ENCODE data around the gene PBX1.

Gene PBX1

DNA sequence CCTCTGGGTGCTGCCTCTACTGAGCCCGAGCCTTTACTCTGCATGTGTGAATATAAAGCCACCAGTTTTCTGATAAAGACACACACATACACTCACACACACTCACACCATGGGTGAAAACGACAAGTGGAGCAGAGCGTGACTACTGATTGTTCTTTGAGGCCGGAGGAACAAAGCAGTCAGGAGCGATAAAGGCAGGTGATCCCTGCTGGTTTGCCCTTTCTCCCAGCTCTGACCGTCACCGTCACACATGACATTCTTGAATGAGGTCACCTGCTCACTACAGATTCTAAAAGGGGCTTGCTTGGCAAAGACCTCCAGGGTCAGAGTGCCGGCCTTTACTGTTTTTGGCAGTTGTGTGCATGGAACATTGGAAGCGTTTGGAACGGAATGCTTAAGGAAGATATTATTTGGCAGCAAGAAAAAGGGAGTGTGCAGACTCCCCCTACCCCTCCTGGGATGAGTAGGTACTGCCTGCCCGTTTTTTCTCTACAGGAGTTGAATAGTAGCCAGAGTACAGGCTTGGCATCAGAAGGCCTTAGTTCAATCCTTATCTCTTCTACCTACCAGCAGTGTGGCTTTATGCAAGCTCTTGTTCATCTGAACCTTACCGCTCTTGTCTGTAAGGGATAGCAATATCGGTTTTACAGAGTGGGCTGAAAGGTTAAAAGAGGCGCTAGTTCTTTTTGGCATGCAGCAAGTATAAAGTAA is 79.7 kb downstream of the PBX1 start:
- Histone ChIP-seq H3K4me2 (ENCODE audit: insufficient read depth, low read length) (no peak overlapping the region), H3K4me3 (ENCODE audit: low read depth in 1 of 2, low read length in 2 of 2) (no peak overlapping the region), H3K27ac (ENCODE audit: low read length) (no peak overlapping the region), H4K20me1 (ENCODE audit: insufficient read depth, low read length) (no peaks in the 10 kb centered on the region), H3K9ac (ENCODE audit: low read depth, low read length) (no peak overlapping the region), H3K9me3 (ENCODE audit: insufficient read depth, low read length, severe bottlenecking) (no peaks in the 10 kb centered on the region), H3K27me3 (ENCODE audit: insufficient read depth, low read length, poor library complexity) (peaks cover 3% of the 10 kb centered on the region), H3K36me3 (ENCODE audit: insufficient read depth, low read length) (no peaks in the 10 kb centered on the region), H3K4me1 (ENCODE audit: insufficient read depth, low read length) (no peaks in the 10 kb centered on the region), H2AFZ (ENCODE audit: low read depth, low read length) (no peak overlapping the region), H3K79me2 (ENCODE audit: insufficient read depth, low read length) (no peaks in the 10 kb centered on the region)
- TF ChIP-seq EZH2 (IDR thresholded peaks at IDR 0.05; ENCODE audit: borderline replicate concordance, low read depth, low read length, severe bottlenecking): no peak
- TF ChIP-seq, protein P1, sequence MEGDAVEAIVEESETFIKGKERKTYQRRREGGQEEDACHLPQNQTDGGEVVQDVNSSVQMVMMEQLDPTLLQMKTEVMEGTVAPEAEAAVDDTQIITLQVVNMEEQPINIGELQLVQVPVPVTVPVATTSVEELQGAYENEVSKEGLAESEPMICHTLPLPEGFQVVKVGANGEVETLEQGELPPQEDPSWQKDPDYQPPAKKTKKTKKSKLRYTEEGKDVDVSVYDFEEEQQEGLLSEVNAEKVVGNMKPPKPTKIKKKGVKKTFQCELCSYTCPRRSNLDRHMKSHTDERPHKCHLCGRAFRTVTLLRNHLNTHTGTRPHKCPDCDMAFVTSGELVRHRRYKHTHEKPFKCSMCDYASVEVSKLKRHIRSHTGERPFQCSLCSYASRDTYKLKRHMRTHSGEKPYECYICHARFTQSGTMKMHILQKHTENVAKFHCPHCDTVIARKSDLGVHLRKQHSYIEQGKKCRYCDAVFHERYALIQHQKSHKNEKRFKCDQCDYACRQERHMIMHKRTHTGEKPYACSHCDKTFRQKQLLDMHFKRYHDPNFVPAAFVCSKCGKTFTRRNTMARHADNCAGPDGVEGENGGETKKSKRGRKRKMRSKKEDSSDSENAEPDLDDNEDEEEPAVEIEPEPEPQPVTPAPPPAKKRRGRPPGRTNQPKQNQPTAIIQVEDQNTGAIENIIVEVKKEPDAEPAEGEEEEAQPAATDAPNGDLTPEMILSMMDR (IDR thresholded peaks at IDR 0.05; ENCODE audit: borderline replicate concordance, extremely low read depth, low read length, poor library complexity, severe bottlenecking): no peak
- ATAC-seq (ENCODE audit: insufficient read depth, low read depth) (no peak), DNase-seq (no peak)

DNA sequence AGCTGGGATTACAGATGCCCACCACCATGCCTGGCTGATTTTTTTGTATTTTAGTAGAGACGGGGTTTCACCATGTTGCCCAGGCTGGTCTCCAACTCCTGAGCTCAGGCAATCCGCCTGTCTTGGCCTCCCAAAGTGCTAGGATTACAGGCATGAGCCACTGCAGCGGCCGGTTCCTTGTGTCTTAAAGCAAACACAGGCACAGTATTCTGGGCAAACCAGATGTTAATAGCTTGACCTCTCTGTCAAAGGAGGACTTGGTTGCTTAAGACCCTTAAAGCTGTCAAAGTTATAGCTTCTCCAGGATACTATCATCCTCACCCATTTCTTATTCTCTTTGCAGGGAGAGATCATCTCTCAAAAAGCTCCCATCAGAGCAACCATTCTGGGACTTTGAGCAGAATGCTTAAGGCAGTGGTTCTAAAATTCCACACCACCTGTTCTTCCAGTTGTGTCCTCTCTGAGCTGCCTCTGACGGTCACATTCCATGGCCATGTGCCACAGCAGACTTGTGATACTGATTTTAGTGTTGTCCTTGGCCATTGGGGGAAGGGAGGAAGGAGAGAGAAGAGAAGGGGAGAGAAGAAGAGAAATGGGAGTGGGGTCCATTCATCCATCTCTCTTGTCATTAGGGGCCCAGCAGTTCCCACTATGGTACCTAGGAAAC is 81.8 kb downstream of the PBX1 start:
- DNase-seq (no peak), ATAC-seq (ENCODE audit: insufficient read depth, low read depth) (no peak)
- Histone ChIP-seq H2AFZ (ENCODE audit: low read depth, low read length) (no peak overlapping the region), H3K36me3 (ENCODE audit: insufficient read depth, low read length) (no peaks in the 10 kb centered on the region), H3K4me2 (ENCODE audit: insufficient read depth, low read length) (no peak overlapping the region), H3K4me1 (ENCODE audit: insufficient read depth, low read length) (no peaks in the 10 kb centered on the region), H3K27ac (ENCODE audit: low read length) (no peak overlapping the region), H3K27me3 (ENCODE audit: insufficient read depth, low read length, poor library complexity) (peaks cover 3% of the 10 kb centered on the region), H3K79me2 (ENCODE audit: insufficient read depth, low read length) (no peaks in the 10 kb centered on the region), H3K9me3 (ENCODE audit: insufficient read depth, low read length, severe bottlenecking) (no peaks in the 10 kb centered on the region), H4K20me1 (ENCODE audit: insufficient read depth, low read length) (no peaks in the 10 kb centered on the region), H3K9ac (ENCODE audit: low read depth, low read length) (no peak overlapping the region), H3K4me3 (ENCODE audit: low read depth in 1 of 2, low read length in 2 of 2) (no peak overlapping the region)
- TF ChIP-seq, protein P1 (IDR thresholded peaks at IDR 0.05; ENCODE audit: borderline replicate concordance, extremely low read depth, low read length, poor library complexity, severe bottlenecking): no peak
- TF ChIP-seq EZH2 (IDR thresholded peaks at IDR 0.05; ENCODE audit: borderline replicate concordance, low read depth, low read length, severe bottlenecking): no peak

DNA sequence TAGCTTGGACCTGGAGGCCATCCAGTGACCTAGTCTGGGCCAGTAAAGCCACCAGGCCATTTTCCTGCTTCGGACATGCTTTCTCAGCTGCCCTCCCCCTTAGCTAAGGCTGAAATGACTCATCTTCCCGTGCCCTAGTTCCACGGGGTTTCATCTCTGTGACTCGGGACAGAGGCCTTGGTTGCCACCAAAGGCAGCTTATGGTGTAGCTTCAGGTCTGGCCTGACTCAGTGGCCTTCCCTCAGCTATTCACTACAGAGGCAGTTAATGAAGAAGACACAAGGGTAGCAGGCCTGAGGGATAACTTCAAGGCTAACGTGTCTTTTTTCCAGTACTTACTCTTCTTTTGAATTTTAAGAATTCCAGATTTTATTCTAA is 82.4 kb downstream of the PBX1 start:
- no peaks in the 10 kb centered on the region for H3K79me2 ChIP-seq (ENCODE audit: insufficient read depth, low read length)
- no peak overlapping the region for H3K9ac ChIP-seq (ENCODE audit: low read depth, low read length)
- ATAC-seq (ENCODE audit: insufficient read depth, low read depth): no peak
- H3K9me3 ChIP-seq (ENCODE audit: insufficient read depth, low read length, severe bottlenecking): no peaks in the 10 kb centered on the region
- no peak overlapping the region for H3K4me2 ChIP-seq (ENCODE audit: insufficient read depth, low read length)
- DNase-seq: no peak
- H3K36me3 ChIP-seq (ENCODE audit: insufficient read depth, low read length): no peaks in the 10 kb centered on the region
- no peaks in the 10 kb centered on the region for H4K20me1 ChIP-seq (ENCODE audit: insufficient read depth, low read length)
- no peak overlapping the region for H2AFZ ChIP-seq (ENCODE audit: low read depth, low read length)
- H3K4me3 ChIP-seq (ENCODE audit: low read depth in 1 of 2, low read length in 2 of 2): no peak overlapping the region
- TF ChIP-seq, protein P1 (IDR thresholded peaks at IDR 0.05; ENCODE audit: borderline replicate concordance, extremely low read depth, low read length, poor library complexity, severe bottlenecking): no peak
- TF ChIP-seq EZH2 (IDR thresholded peaks at IDR 0.05; ENCODE audit: borderline replicate concordance, low read depth, low read length, severe bottlenecking): no peak
- no peak overlapping the region for H3K27ac ChIP-seq (ENCODE audit: low read length)
- H3K4me1 ChIP-seq (ENCODE audit: insufficient read depth, low read length): no peaks in the 10 kb centered on the region
- peaks cover 3% of the 10 kb centered on the region for H3K27me3 ChIP-seq (ENCODE audit: insufficient read depth, low read length, poor library complexity)

All from DND-41 (cell line).